NT2/D1 (cell line): ENCODE results near the gene EDAR.

Experiments used
- SUZ12 ChIP-seq: IDR thresholded peaks from 2 replicates; pipeline ENCODE4 v1.6.1; 2011; ENCODE audit not compliant: insufficient read length, insufficient read depth; ENCODE audit errors: extremely low read depth
- YY1 ChIP-seq: IDR thresholded peaks from 2 replicates; pipeline ENCODE4 v1.6.1; 2011; ENCODE audit not compliant: insufficient read length, insufficient read depth
- ZNF274 ChIP-seq: IDR thresholded peaks from 2 replicates; pipeline ENCODE4 v1.6.1; 2011; ENCODE audit warnings: mild to moderate bottlenecking, low read depth, low read length

GRCh38 chr2:108854484-108854883 lies 134.5 kb downstream of the EDAR start:
- no peak for TF ChIP-seq YY1
- TF ChIP-seq ZNF274: no peak
- TF ChIP-seq SUZ12: no peak
